ENCODE results near the gene PWWP2B.

Gene PWWP2B

GRCh38 chr10:132410056-132410778 lies 13.2 kb downstream of the PWWP2B start:
- no peak for TF ChIP-seq EP300 (IDR thresholded peaks at IDR 0.05; ENCODE audit: borderline replicate concordance)
- no peak for TF ChIP-seq TAF1 (IDR thresholded peaks at IDR 0.05; ENCODE audit: low read depth)
- TF ChIP-seq TEAD4 (IDR thresholded peaks at IDR 0.05): no peak
- TF ChIP-seq USF1 (IDR thresholded peaks at IDR 0.05): no peak
- no peak for TF ChIP-seq REST (IDR thresholded peaks at IDR 0.05; ENCODE audit: low read depth)
- no peak for TF ChIP-seq CREB1 (IDR thresholded peaks at IDR 0.05; ENCODE audit: low read depth)
- no peak for TF ChIP-seq TCF12 (IDR thresholded peaks at IDR 0.05; ENCODE audit: low read depth)
- TF ChIP-seq CEBPB (IDR thresholded peaks at IDR 0.05): no peak
- TF ChIP-seq YY1 (IDR thresholded peaks at IDR 0.05; ENCODE audit: low read depth): no peak
- no peak for TF ChIP-seq NFIC (IDR thresholded peaks at IDR 0.05)
- no peak for TF ChIP-seq MAX (IDR thresholded peaks at IDR 0.05)
- no peak for TF ChIP-seq EGR1 (IDR thresholded peaks at IDR 0.05)
- no peak for TF ChIP-seq RAD21 (IDR thresholded peaks at IDR 0.05; ENCODE audit: low read depth)
- TF ChIP-seq FOXM1 (IDR thresholded peaks at IDR 0.05; ENCODE audit: borderline replicate concordance, low read depth): no peak
- no peak for TF ChIP-seq ZBTB7A (IDR thresholded peaks at IDR 0.05; ENCODE audit: low read depth)

GRCh38 chr10:132410779-132411532 lies 14.0 kb downstream of the PWWP2B start:
- TF ChIP-seq EGR1 (IDR thresholded peaks at IDR 0.05) (no peak), TEAD4 (IDR thresholded peaks at IDR 0.05) (no peak), CEBPB (IDR thresholded peaks at IDR 0.05) (no peak)

- TF ChIP-seq YY1 (IDR thresholded peaks at IDR 0.05; ENCODE audit: low read depth) (no peak), REST (IDR thresholded peaks at IDR 0.05; ENCODE audit: low read depth) (no peak), EGR1 (IDR thresholded peaks at IDR 0.05) (no peak), TCF12 (IDR thresholded peaks at IDR 0.05; ENCODE audit: low read depth) (no peak), NFIC (IDR thresholded peaks at IDR 0.05) (no peak), FOXM1 (IDR thresholded peaks at IDR 0.05; ENCODE audit: borderline replicate concordance, low read depth) (no peak), EP300 (IDR thresholded peaks at IDR 0.05; ENCODE audit: borderline replicate concordance) (no peak), CREB1 (IDR thresholded peaks at IDR 0.05; ENCODE audit: low read depth) (no peak), USF1 (IDR thresholded peaks at IDR 0.05) (no peak), CEBPB (IDR thresholded peaks at IDR 0.05) (no peak), ZBTB7A (IDR thresholded peaks at IDR 0.05; ENCODE audit: low read depth) (no peak), TAF1 (IDR thresholded peaks at IDR 0.05; ENCODE audit: low read depth) (no peak), TEAD4 (IDR thresholded peaks at IDR 0.05) (no peak), RAD21 (IDR thresholded peaks at IDR 0.05; ENCODE audit: low read depth) (no peak), MAX (IDR thresholded peaks at IDR 0.05) (no peak)
These were observed 14.7 kb downstream of the PWWP2B start for GRCh38 chr10:132411561-132412253.

- TF ChIP-seq TEAD4 (IDR thresholded peaks at IDR 0.05): no peak
- TF ChIP-seq MAX (IDR thresholded peaks at IDR 0.05): no peak
- no peak for TF ChIP-seq TAF1 (IDR thresholded peaks at IDR 0.05; ENCODE audit: low read depth)
- no peak for TF ChIP-seq RAD21 (IDR thresholded peaks at IDR 0.05; ENCODE audit: low read depth)
- no peak for TF ChIP-seq NFIC (IDR thresholded peaks at IDR 0.05)
- TF ChIP-seq FOXM1 (IDR thresholded peaks at IDR 0.05; ENCODE audit: borderline replicate concordance, low read depth): no peak
- no peak for TF ChIP-seq ZBTB7A (IDR thresholded peaks at IDR 0.05; ENCODE audit: low read depth)
- TF ChIP-seq REST (IDR thresholded peaks at IDR 0.05; ENCODE audit: low read depth): no peak
- TF ChIP-seq EP300 (IDR thresholded peaks at IDR 0.05; ENCODE audit: borderline replicate concordance): no peak
- no peak for TF ChIP-seq CEBPB (IDR thresholded peaks at IDR 0.05)
- TF ChIP-seq USF1 (IDR thresholded peaks at IDR 0.05): no peak
- TF ChIP-seq TCF12 (IDR thresholded peaks at IDR 0.05; ENCODE audit: low read depth): no peak
- TF ChIP-seq CREB1 (IDR thresholded peaks at IDR 0.05; ENCODE audit: low read depth): no peak
- no peak for TF ChIP-seq YY1 (IDR thresholded peaks at IDR 0.05; ENCODE audit: low read depth)
- no peak for TF ChIP-seq EGR1 (IDR thresholded peaks at IDR 0.05)
These were observed 15.6 kb downstream of the PWWP2B start for GRCh38 chr10:132412316-132413192.

Measured in Ishikawa (cell line).